NCI-H1105 (cell line): ENCODE data around the gene ATP4B.

Experiments used
- DNase-seq: peaks from one replicate; lab custom pipeline; 2025; lab: John Stamatoyannopoulos, UW

The ATP4B gene

GRCh38 chr13:113642563-113642962, 15.4 kb downstream of the ATP4B start:
- no peak for DNase-seq

- no peak for DNase-seq
Measured at GRCh38 chr13:113641426-113641825, 16.6 kb downstream of the ATP4B start.

GRCh38 chr13:113639616-113640262, 18.3 kb downstream of the ATP4B start:
- DNase-seq, result no peak

GRCh38 chr13:113638806-113639205, 19.2 kb downstream of the ATP4B start:
- DNase-seq, result no peak

- no peak for DNase-seq
Measured at GRCh38 chr13:113638173-113638746, 19.7 kb downstream of the ATP4B start.

- DNase-seq, result no peak
Measured at GRCh38 chr13:113637262-113638160, 20.5 kb downstream of the ATP4B start.

GRCh38 chr13:113636266-113636963, 21.6 kb downstream of the ATP4B start:
- no peak for DNase-seq

- no peak for DNase-seq
Measured at GRCh38 chr13:113635709-113636108, 22.3 kb downstream of the ATP4B start.

GRCh38 chr13:113635048-113635420, 23.0 kb downstream of the ATP4B start:
- no peak for DNase-seq

GRCh38 chr13:113634279-113635047, 23.5 kb downstream of the ATP4B start:
- no peak for DNase-seq

GRCh38 chr13:113633485-113633873, 24.5 kb downstream of the ATP4B start:
- no peak for DNase-seq

- no peak for DNase-seq
Measured at GRCh38 chr13:113632706-113633484, 25.1 kb downstream of the ATP4B start.

GRCh38 chr13:113631341-113632095, 26.5 kb downstream of the ATP4B start:
- DNase-seq, result no peak

- DNase-seq, result no peak
Measured at GRCh38 chr13:113630804-113631203, 27.2 kb downstream of the ATP4B start.

- DNase-seq, result no peak
Measured at GRCh38 chr13:113630296-113630695, 27.7 kb downstream of the ATP4B start.

- DNase-seq, result no peak
Measured at GRCh38 chr13:113629866-113630265, 28.1 kb downstream of the ATP4B start.

- DNase-seq, result no peak
Measured at GRCh38 chr13:113628291-113629270, 29.4 kb downstream of the ATP4B start.

GRCh38 chr13:113627136-113627535, 30.9 kb downstream of the ATP4B start:
- DNase-seq, result no peak
